GM12872 (cell line): Measurements from ENCODE around the gene PMS2.

Source experiments
- TF ChIP-seq, protein P1 (sequence below): IDR thresholded peaks from 3 replicates; pipeline ENCODE4 v1.5.1; 2011; ENCODE audit warnings: low read depth, mild to moderate bottlenecking, low read length, moderate library complexity; ENCODE audit not compliant: insufficient read depth

PMS2 gene

GRCh38 chr7:6032641-6033040 is 23.8 kb upstream of the PMS2 start:
- TF ChIP-seq, protein P1, sequence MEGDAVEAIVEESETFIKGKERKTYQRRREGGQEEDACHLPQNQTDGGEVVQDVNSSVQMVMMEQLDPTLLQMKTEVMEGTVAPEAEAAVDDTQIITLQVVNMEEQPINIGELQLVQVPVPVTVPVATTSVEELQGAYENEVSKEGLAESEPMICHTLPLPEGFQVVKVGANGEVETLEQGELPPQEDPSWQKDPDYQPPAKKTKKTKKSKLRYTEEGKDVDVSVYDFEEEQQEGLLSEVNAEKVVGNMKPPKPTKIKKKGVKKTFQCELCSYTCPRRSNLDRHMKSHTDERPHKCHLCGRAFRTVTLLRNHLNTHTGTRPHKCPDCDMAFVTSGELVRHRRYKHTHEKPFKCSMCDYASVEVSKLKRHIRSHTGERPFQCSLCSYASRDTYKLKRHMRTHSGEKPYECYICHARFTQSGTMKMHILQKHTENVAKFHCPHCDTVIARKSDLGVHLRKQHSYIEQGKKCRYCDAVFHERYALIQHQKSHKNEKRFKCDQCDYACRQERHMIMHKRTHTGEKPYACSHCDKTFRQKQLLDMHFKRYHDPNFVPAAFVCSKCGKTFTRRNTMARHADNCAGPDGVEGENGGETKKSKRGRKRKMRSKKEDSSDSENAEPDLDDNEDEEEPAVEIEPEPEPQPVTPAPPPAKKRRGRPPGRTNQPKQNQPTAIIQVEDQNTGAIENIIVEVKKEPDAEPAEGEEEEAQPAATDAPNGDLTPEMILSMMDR: no peak

- TF ChIP-seq, protein P1: no peak
Measured at GRCh38 chr7:6032167-6032566, 23.3 kb upstream of the PMS2 start.

DNA sequence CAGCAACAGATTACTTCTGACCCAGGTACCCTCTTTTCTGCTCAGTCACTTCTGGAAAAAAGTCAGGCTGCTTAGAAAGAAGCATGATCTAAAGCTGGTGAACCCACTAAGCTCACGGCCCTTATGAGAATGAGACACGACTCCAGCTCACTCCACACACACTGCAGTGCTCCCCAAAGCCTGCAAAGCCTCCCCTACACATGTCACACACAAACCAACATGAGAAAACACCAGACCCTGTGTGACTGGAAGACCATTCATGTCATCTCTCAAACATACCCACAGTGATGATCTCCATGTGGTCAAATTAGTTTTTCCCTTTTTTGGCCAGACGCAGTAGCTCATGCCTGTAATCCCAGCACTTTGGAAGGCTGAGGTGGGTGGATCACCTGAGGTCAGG is 22.7 kb upstream of the PMS2 start:
- TF ChIP-seq, protein P1: no peak

DNA sequence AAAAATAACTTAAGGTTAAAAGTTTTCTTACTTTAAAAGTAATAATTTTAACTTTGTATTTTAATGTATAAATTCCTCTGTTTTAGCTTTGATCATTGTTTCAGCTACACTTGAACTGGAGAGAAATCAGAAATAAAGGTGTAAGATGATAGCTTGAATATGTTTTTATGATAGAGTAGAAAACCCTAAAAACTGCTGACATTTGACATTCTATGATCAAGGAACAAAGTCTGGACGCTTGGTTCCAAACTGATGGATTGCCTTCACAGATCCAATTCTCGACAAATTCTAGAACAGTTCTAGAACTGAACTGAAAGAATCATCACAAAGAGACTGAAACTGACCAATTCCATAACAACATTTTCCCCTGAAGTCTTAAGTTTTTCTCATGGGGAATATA is 22.1 kb upstream of the PMS2 start, which contains the start of gene ANKRD61:
Gene ANKRD61 (plus strand): TSS at position 389 of the 400 bp plus-strand sequence. CDS start 0 bp downstream, at position 389.
- TF ChIP-seq, protein P1: no peak

- TF ChIP-seq, protein P1: no peak
Measured at GRCh38 chr7:6028563-6028962, 19.7 kb upstream of the PMS2 start.

- TF ChIP-seq, protein P1: no peak
Measured at GRCh38 chr7:6027806-6028365, 19.0 kb upstream of the PMS2 start.

DNA sequence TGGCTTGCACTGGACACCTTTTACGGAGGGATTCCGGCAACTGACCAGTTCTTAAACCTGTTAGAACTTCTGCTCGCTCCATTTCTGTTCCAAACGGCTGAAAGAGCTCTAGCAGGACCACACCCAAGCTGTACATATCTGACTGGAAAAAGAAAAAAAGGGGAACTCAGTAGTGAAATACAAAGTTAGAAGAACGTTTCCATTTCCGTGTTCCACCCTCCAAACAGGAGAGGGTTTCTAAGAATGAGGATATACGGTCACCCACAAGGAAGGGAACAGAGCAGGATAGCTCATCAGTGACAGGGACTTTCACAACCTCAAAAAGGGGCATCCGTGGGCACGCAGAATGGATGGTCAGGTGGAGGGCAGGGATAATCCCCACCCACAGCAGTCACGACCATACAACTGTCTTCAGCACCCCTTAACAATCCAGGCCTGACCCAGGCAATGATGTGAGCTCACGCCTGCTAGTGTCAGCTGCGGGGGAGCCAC is 18.0 kb upstream of the PMS2 start:
- TF ChIP-seq, protein P1: no peak
